SK-N-SH (cell line): ENCODE results near the gene DMBT1. TPM values are rescaled to one million over a fixed set of nuclear protein-coding genes. Genes with fewer than 3 reads are reported as not detected.

Experiments used
- CTCF ChIA-PET: fragments of 300-600, 350-600 bp; formaldehyde crosslinking; extraction: SDS; loops from one replicate; lab custom pipeline; 2021; lab: Yijun Ruan, JAX
- POLR2A ChIA-PET: fragments of 350-600 bp; sonication (Branson Sonifier 250); formaldehyde crosslinking; extraction: SDS; loops from one replicate; lab custom pipeline; 2020; ENCODE audit warnings: antibody characterized with exemption, inconsistent platforms; lab: Yijun Ruan, JAX
- DNase-seq: peaks from one replicate; pipeline ENCODE4 v3.0.0; 2012
- H2AFZ ChIP-seq: fragments of 200-600 bp; sonication (generic); 2 replicates; pipeline ENCODE4 v1.8.1; 2016; ENCODE audit warnings: antibody characterized with exemption, mild to moderate bottlenecking, low read depth
- H3F3A ChIP-seq: fragments of 200-600 bp; sonication (generic); replicated peaks from 2 replicates; pipeline ENCODE3; 2016; ENCODE audit warnings: antibody characterized with exemption, mild to moderate bottlenecking; ENCODE audit not compliant: insufficient read depth
- H3K27ac ChIP-seq, 2 experiments: fragments of 200-500 bp in 1 of 2; fragments of 200-600 bp in 1 of 2; sonication (Bioruptor generic) in 1 of 2; sonication (generic), shearing (Covaris generic) in 1 of 2; 2 replicates each; pipeline versions ENCODE4 v1.5.1 to v1.6.1; 2014 to 2016; ENCODE audit warnings: low read depth in 2 of 2, inconsistent platforms in 1 of 2, low read length in 1 of 2, mild to moderate bottlenecking in 1 of 2, mixed read lengths in 1 of 2
- H3K27me3 ChIP-seq: fragments of 200-600 bp; sonication (generic), shearing (Covaris generic); 2 replicates; pipeline ENCODE4 v1.6.1; 2016; ENCODE audit warnings: mixed run types; ENCODE audit not compliant: insufficient read depth
- H3K36me3 ChIP-seq, 2 experiments: fragments of 200-500 bp in 1 of 2; fragments of 200-600 bp in 1 of 2; sonication (Bioruptor generic) in 1 of 2; sonication (generic) in 1 of 2; replicated peaks in 1 of 2; 2 replicates each; pipeline versions ENCODE3 to v1.5.1; 2014 to 2016; ENCODE audit warnings: low read length in 1 of 2, mild to moderate bottlenecking in 1 of 2; ENCODE audit not compliant: insufficient read depth in 2 of 2, control insufficient read depth in 1 of 2
- H3K4me1 ChIP-seq, 2 experiments: fragments of 200-500 bp in 1 of 2; fragments of 200-600 bp in 1 of 2; sonication (Bioruptor generic) in 1 of 2; sonication (generic), shearing (Covaris generic) in 1 of 2; 2 replicates each; pipeline versions ENCODE4 v1.5.1 to v1.6.1; 2014 to 2016; ENCODE audit warnings: low read depth in 1 of 2, low read length in 1 of 2, mixed run types in 1 of 2; ENCODE audit not compliant: insufficient read depth in 2 of 2, control insufficient read depth in 1 of 2
- H3K4me2 ChIP-seq: fragments of 200-600 bp; sonication (generic), shearing (Covaris generic); 2 replicates; pipeline ENCODE4 v1.6.1; 2017; ENCODE audit warnings: mixed run types
- H3K4me3 ChIP-seq, 2 experiments: fragments of 200-500 bp in 1 of 2; fragments of 200-600 bp in 1 of 2; sonication (Bioruptor generic) in 1 of 2; sonication (generic), shearing (Covaris generic) in 1 of 2; 2 replicates each; pipeline versions ENCODE4 v1.5.1 to v1.8.1; 2014 to 2016; ENCODE audit warnings: low read depth in 2 of 2, inconsistent platforms in 1 of 2, low read length in 1 of 2, mild to moderate bottlenecking in 1 of 2, mixed read lengths in 1 of 2, moderate library complexity in 1 of 2
- H3K79me2 ChIP-seq: fragments of 200-600 bp; sonication (generic); 2 replicates; pipeline ENCODE4 v1.8.1; 2017; ENCODE audit warnings: mild to moderate bottlenecking; ENCODE audit not compliant: insufficient read depth
- H3K9ac ChIP-seq: fragments of 200-600 bp; sonication (generic); 2 replicates; pipeline ENCODE4 v1.6.1; 2017; ENCODE audit warnings: mixed run types
- H3K9me2 ChIP-seq: fragments of 200-600 bp; sonication (generic); 2 replicates; pipeline ENCODE4 v1.6.1; 2017; ENCODE audit warnings: mixed run types
- H3K9me3 ChIP-seq: fragments of 200-600 bp; sonication (generic); 2 replicates; pipeline ENCODE4 v1.6.1; 2017; ENCODE audit warnings: mixed run types, mild to moderate bottlenecking, moderate library complexity
- H4K20me1 ChIP-seq: fragments of 200-600 bp; sonication (generic); 2 replicates; pipeline ENCODE4 v1.6.1; 2017; ENCODE audit warnings: mild to moderate bottlenecking, mixed run types; ENCODE audit not compliant: insufficient read depth
- EP300 ChIP-seq, 2 experiments: IDR thresholded peaks; 2 replicates each; pipeline versions ENCODE4 v1.4.0 to v1.6.1; 2012; ENCODE audit warnings: borderline replicate concordance in 1 of 2, low read depth in 1 of 2, low read length in 1 of 2
- EZH2phosphoT487 ChIP-seq: fragments of 200-600 bp; sonication (generic); IDR thresholded peaks from 2 replicates; pipeline ENCODE4 v1.6.1; 2017; ENCODE audit warnings: low read depth, mixed run types, mild to moderate bottlenecking, antibody characterized with exemption, moderate library complexity, borderline replicate concordance
- FOXM1 ChIP-seq: IDR thresholded peaks from 2 replicates; pipeline ENCODE4 v1.4.0; 2012; ENCODE audit warnings: low read depth, mild to moderate bottlenecking
- MEF2A ChIP-seq: IDR thresholded peaks from 2 replicates; pipeline ENCODE4 v1.4.0; 2012; ENCODE audit warnings: low read depth, borderline replicate concordance
- NFIC ChIP-seq: IDR thresholded peaks from 2 replicates; pipeline ENCODE4 v1.4.0; 2012; ENCODE audit warnings: borderline replicate concordance
- RAD21 ChIP-seq: IDR thresholded peaks from 2 replicates; pipeline ENCODE4 v1.6.1; 2012; ENCODE audit warnings: mild to moderate bottlenecking, low read length
- RCOR1 ChIP-seq: fragments of 150-350 bp; IDR thresholded peaks from 2 replicates; pipeline ENCODE4 v1.6.1; 2017; ENCODE audit warnings: antibody characterized with exemption, low read length
- SIN3A ChIP-seq: IDR thresholded peaks from 2 replicates; pipeline ENCODE4 v1.6.1; 2012; ENCODE audit warnings: low read depth, mild to moderate bottlenecking, low read length, moderate library complexity, borderline replicate concordance
- SMC3 ChIP-seq: IDR thresholded peaks from 2 replicates; pipeline ENCODE4 v1.6.1; 2012; ENCODE audit warnings: low read depth, low read length, improper control_type of control experiment
- TAF1 ChIP-seq: IDR thresholded peaks from 2 replicates; pipeline ENCODE4 v1.6.1; 2012; ENCODE audit warnings: low read depth, mild to moderate bottlenecking, low read length, moderate library complexity, borderline replicate concordance
- TEAD4 ChIP-seq: IDR thresholded peaks from 2 replicates; pipeline ENCODE4 v1.4.0; 2012; ENCODE audit warnings: mild to moderate bottlenecking, borderline replicate concordance; ENCODE audit not compliant: insufficient read depth
- YY1 ChIP-seq: IDR thresholded peaks from 2 replicates; pipeline ENCODE4 v1.4.0; 2012; ENCODE audit warnings: low read depth, mild to moderate bottlenecking
- WGBS: methylation state at CpG from one replicate; pipeline ENCODE4 v1.1.6; 2017; ENCODE audit warnings: low lambda C conversion rate; 5-methylcytosine and 5-hydroxymethylcytosine counted together
- polyA plus RNA-seq, 3 experiments: library from polyadenylated mRNA; depleted of rRNA; stranded (reverse); fragments of >200 nt; gene quantifications; 2 replicates each; pipeline ENCODE4 v1.2.3, GENCODE V29; 2012
- TF ChIP-seq, protein P1 (sequence below): fragments of 150-350 bp; IDR thresholded peaks from 2 replicates; pipeline ENCODE4 v1.6.1; 2017; ENCODE audit warnings: antibody characterized with exemption, low read length, low read depth, borderline replicate concordance
- TF ChIP-seq, protein P2 (sequence below): IDR thresholded peaks from 2 replicates; pipeline ENCODE4 v1.4.0; 2012; ENCODE audit warnings: low read depth
- TF ChIP-seq, protein P3 (sequence below): fragments of 200-600 bp; sonication (generic); IDR thresholded peaks from 2 replicates; pipeline ENCODE4 v1.6.1; 2017; ENCODE audit warnings: antibody characterized with exemption, mild to moderate bottlenecking, moderate library complexity

DMBT1 gene
- polyA plus RNA-seq, 1 of the 3 experiments (the other 2 are of a cell fraction): not detected

DNA sequence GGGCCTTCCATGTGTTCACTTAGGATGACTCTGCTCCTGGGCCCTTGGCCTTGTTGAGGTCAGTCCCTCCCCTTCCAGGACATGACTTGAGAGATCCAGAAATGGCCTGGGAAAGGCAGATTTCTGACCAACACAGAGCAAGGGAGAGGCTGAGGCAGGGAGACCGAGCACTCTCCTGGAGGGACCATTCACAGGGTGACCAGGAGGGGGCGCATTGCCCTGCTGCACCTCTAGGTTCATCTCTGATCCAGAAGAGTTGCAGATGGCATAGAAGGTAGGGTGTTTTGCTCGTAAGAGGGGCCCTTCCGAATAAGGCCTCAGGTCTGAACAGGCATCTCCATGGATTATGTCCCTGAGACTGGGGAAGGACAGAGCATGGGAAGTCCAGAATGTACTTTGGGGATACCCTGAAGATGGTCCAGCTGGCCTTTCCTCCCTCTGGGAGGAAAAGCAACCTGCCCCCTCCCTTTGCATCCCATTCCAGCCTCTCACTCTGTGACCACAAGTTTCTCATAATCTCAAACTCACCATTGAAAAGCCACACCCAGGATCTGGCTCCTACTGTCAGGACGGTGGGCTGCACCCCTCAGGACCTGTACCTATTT lies 6.6 kb downstream of the DMBT1 start:
- H3K9ac ChIP-seq: no peak overlapping the region
- ChIA-PET POLR2A (no interaction called here), CTCF (interaction anchor here (1.1 to 2.3 kb wide), 6 partner anchors 9 to 269 kb away, joined by 4 to 28 read pairs (median 4); no protein-coding TSS in a partner anchor)
- H3K9me3 ChIP-seq: no peaks in the 10 kb centered on the region
- no peak overlapping the region for H3K4me3 ChIP-seq
- 52% methylated on average over 3 of the region's 5 CpGs for WGBS
- H4K20me1 ChIP-seq: no peaks in the 10 kb centered on the region
- no peaks in the 10 kb centered on the region for H3F3A ChIP-seq
- TF ChIP-seq EZH2phosphoT487: no peak
- no peak for TF ChIP-seq YY1
- TF ChIP-seq, protein P1, sequence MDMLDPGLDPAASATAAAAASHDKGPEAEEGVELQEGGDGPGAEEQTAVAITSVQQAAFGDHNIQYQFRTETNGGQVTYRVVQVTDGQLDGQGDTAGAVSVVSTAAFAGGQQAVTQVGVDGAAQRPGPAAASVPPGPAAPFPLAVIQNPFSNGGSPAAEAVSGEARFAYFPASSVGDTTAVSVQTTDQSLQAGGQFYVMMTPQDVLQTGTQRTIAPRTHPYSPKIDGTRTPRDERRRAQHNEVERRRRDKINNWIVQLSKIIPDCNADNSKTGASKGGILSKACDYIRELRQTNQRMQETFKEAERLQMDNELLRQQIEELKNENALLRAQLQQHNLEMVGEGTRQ: no peak
- TF ChIP-seq EP300 (IDR thresholded peaks at IDR 0.05; ENCODE audit: borderline replicate concordance in 1 of 2, low read depth in 1 of 2, low read length in 1 of 2): no peak
- TF ChIP-seq NFIC: no peak
- no peak for TF ChIP-seq FOXM1
- TF ChIP-seq RAD21: 0 out of 2 replicates have a peak, but pooled peaks have one; percentile 11
- TF ChIP-seq, protein P2, sequence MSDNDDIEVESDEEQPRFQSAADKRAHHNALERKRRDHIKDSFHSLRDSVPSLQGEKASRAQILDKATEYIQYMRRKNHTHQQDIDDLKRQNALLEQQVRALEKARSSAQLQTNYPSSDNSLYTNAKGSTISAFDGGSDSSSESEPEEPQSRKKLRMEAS: no peak
- TF ChIP-seq SIN3A: no peak
- no peak for TF ChIP-seq RCOR1
- TF ChIP-seq SMC3: no peak
- no peak for TF ChIP-seq MEF2A
- TF ChIP-seq, protein P3, sequence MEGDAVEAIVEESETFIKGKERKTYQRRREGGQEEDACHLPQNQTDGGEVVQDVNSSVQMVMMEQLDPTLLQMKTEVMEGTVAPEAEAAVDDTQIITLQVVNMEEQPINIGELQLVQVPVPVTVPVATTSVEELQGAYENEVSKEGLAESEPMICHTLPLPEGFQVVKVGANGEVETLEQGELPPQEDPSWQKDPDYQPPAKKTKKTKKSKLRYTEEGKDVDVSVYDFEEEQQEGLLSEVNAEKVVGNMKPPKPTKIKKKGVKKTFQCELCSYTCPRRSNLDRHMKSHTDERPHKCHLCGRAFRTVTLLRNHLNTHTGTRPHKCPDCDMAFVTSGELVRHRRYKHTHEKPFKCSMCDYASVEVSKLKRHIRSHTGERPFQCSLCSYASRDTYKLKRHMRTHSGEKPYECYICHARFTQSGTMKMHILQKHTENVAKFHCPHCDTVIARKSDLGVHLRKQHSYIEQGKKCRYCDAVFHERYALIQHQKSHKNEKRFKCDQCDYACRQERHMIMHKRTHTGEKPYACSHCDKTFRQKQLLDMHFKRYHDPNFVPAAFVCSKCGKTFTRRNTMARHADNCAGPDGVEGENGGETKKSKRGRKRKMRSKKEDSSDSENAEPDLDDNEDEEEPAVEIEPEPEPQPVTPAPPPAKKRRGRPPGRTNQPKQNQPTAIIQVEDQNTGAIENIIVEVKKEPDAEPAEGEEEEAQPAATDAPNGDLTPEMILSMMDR: peak; percentile 63
- no peak for TF ChIP-seq TAF1
- TF ChIP-seq TEAD4: no peak
- H3K4me1 ChIP-seq: peaks cover 0 to 2% of the 10 kb centered on the region in 2 experiments; a peak in 1 of 4 replicates
- H3K4me2 ChIP-seq: no peak overlapping the region
- no peaks in the 10 kb centered on the region for H3K36me3 ChIP-seq
- DNase-seq: peak; percentile 16
- H3K27ac ChIP-seq: no peak overlapping the region
- no peak overlapping the region for H2AFZ ChIP-seq
- H3K27me3 ChIP-seq: 0 out of 2 replicates have a peak, but pooled peaks cover 4% of the 10 kb centered on the region
- H3K79me2 ChIP-seq: no peaks in the 10 kb centered on the region
- no peaks in the 10 kb centered on the region for H3K9me2 ChIP-seq
